ENCODE measurements around the gene IPO9. TPM values are rescaled to one million over a fixed set of nuclear protein-coding genes. Genes with fewer than 3 reads are reported as not detected.

The IPO9 gene
- total and polyA plus RNA-seq, 2 donors from 2014 or later = 21.6 to 39.7 TPM

DNA sequence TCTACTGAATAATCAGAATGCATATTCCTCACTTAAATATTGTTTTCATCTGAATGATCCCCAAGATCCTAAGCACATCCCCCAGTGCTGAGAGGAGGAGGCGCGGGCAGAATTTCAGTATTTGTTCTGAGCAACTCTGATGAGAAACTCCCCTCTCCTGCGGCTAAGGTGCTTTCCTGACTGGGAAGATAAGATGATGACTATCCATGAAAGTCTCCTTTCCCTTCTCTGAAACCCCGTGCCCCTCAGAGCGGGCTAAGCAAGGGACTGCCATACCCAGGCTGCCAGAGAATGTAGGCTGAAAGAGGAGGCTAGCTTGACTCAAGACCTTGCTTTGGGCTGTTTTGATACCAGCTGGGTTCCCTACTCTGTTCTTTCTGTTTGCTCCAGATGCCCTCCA lies 39.7 kb upstream of the IPO9 start:
- Histone ChIP-seq H3K9me3 (ENCODE audit: control insufficient read depth in 2 of 3, insufficient read depth in 1 of 3, low read length in 3 of 3) (no peaks in the 10 kb centered on the region), H3K36me3 (ENCODE audit: control insufficient read depth in 2 of 3, insufficient read depth in 3 of 3, low read length in 3 of 3) (peaks cover 0 to 5% (median 2%) of the 10 kb centered on the region in 3 donors), H3K9ac (ENCODE audit: low read length in 3 of 3) (no peak overlapping the region), H3K27me3 (ENCODE audit: control insufficient read depth, insufficient read depth, low read length) (no peaks in the 10 kb centered on the region), H3K4me1 (ENCODE audit: control insufficient read depth in 2 of 3, insufficient read depth in 2 of 3, low read depth in 1 of 3, low read length in 3 of 3) (peaks cover 7 to 20% (median 9%) of the 10 kb centered on the region in 3 donors), H3K4me3 (ENCODE audit: low read length in 3 of 3) (no peak overlapping the region), H3K27ac (ENCODE audit: low read depth in 2 of 2, low read length in 2 of 2) (no peak overlapping the region)
- FAIRE-seq (no peak), DNase-seq (no peak)
- TF ChIP-seq, protein P1, sequence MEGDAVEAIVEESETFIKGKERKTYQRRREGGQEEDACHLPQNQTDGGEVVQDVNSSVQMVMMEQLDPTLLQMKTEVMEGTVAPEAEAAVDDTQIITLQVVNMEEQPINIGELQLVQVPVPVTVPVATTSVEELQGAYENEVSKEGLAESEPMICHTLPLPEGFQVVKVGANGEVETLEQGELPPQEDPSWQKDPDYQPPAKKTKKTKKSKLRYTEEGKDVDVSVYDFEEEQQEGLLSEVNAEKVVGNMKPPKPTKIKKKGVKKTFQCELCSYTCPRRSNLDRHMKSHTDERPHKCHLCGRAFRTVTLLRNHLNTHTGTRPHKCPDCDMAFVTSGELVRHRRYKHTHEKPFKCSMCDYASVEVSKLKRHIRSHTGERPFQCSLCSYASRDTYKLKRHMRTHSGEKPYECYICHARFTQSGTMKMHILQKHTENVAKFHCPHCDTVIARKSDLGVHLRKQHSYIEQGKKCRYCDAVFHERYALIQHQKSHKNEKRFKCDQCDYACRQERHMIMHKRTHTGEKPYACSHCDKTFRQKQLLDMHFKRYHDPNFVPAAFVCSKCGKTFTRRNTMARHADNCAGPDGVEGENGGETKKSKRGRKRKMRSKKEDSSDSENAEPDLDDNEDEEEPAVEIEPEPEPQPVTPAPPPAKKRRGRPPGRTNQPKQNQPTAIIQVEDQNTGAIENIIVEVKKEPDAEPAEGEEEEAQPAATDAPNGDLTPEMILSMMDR (IDR thresholded peaks at IDR 0.05; ENCODE audit: borderline replicate concordance, extremely low read depth, insufficient read depth) = no peak
- intact Hi-C loops (cut with DNase I) = no loop called here

DNA sequence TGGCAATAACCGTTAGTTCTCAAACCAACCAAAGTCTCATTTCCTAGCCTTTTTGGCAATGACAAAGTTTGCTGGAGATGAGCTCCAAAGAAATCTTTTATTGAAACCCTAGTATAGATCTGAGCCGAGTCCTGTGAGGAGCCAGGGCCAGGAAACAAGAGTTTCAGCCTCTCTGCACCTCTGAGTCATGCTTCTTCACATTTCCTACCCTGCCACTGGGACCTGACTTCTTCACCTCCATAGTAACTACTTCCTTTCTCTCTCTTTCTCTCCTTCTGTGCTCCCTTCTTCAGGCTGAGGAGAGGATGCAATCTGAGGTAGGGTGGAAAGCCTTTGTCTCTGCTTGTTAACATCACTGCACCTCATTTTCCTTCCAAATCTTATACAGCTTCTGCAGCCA lies 38.7 kb upstream of the IPO9 start:
- Histone ChIP-seq H3K9me3 (ENCODE audit: control insufficient read depth in 2 of 3, insufficient read depth in 1 of 3, low read length in 3 of 3) (no peaks in the 10 kb centered on the region), H3K27ac (ENCODE audit: low read depth in 2 of 2, low read length in 2 of 2) (peak overlapping the region in 1 of 2 donors; percentile 43), H3K27me3 (ENCODE audit: control insufficient read depth, insufficient read depth, low read length) (no peaks in the 10 kb centered on the region), H3K4me3 (ENCODE audit: low read length in 3 of 3) (no peak overlapping the region), H3K4me1 (ENCODE audit: control insufficient read depth in 2 of 3, insufficient read depth in 2 of 3, low read depth in 1 of 3, low read length in 3 of 3) (peaks cover 7 to 20% (median 9%) of the 10 kb centered on the region in 3 donors), H3K36me3 (ENCODE audit: control insufficient read depth in 2 of 3, insufficient read depth in 3 of 3, low read length in 3 of 3) (peaks cover 0 to 10% (median 2%) of the 10 kb centered on the region in 3 donors), H3K9ac (ENCODE audit: low read length in 3 of 3) (no peak overlapping the region)
- intact Hi-C loops (cut with DNase I) = loop anchor here (5.0 to 10.0 kb wide), 2 partner anchors 83 to 225 kb away; no protein-coding TSS in a partner anchor
- TF ChIP-seq, protein P1 (IDR thresholded peaks at IDR 0.05; ENCODE audit: borderline replicate concordance, extremely low read depth, insufficient read depth) = no peak
- FAIRE-seq (no peak), DNase-seq (no peak)

DNA sequence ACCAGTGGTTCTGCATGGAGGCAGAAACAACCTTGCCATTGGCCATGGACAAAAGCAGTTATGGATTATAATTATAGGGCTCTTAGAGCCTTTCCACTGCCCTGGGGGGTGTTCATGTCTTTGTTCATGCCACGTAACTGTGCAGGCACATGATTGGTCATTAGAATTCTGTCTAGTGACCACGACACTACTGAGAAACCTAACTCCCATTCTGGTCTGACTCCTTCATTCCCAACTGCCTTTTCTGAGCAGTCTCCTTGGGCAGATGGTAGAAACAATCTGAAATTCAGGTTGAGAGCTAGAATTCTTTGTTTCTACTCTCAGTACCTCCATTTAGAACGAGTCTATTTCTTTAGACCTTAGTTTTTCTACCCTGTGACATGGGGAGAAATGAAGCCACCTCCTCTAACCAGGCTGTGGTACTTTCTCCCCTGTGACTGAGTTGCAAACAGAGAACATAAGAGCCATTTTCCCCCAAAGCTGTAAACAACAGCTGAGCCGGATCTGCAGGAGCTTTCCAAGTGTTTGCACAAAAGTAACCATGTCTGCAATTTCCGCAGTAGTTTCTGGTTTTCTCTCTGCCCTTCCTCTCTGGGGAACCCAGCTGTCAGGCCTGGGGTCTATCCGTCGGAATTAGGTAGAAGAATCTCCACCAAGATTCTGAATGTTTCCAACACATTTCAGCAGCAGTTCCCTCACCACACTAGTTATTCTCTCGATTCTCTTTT lies 37.7 kb upstream of the IPO9 start:
- H3K4me1 ChIP-seq (ENCODE audit: control insufficient read depth in 2 of 3, insufficient read depth in 2 of 3, low read depth in 1 of 3, low read length in 3 of 3) = peaks cover 7 to 20% (median 9%) of the 10 kb centered on the region in 3 donors
- H3K27me3 ChIP-seq (ENCODE audit: control insufficient read depth, insufficient read depth, low read length) = no peaks in the 10 kb centered on the region
- H3K4me3 ChIP-seq (ENCODE audit: low read length in 3 of 3) = no peak overlapping the region
- DNase-seq (peak in 3 of 5 donors; percentile 21 to 85 (median 43)), FAIRE-seq (no peak)
- intact Hi-C loops (cut with DNase I) = loop anchor here (5.0 to 10.0 kb wide), 2 partner anchors 84 to 226 kb away; no protein-coding TSS in a partner anchor
- H3K36me3 ChIP-seq (ENCODE audit: control insufficient read depth in 2 of 3, insufficient read depth in 3 of 3, low read length in 3 of 3) = peaks cover 0 to 10% (median 3%) of the 10 kb centered on the region in 3 donors
- TF ChIP-seq, protein P1 (IDR thresholded peaks at IDR 0.05; ENCODE audit: borderline replicate concordance, extremely low read depth, insufficient read depth) = no peak
- H3K9ac ChIP-seq (ENCODE audit: low read length in 3 of 3) = no peak overlapping the region
- peak overlapping the region in 1 of 2 donors; percentile 72 for H3K27ac ChIP-seq (ENCODE audit: low read depth in 2 of 2, low read length in 2 of 2)
- H3K9me3 ChIP-seq (ENCODE audit: control insufficient read depth in 2 of 3, insufficient read depth in 1 of 3, low read length in 3 of 3) = no peaks in the 10 kb centered on the region
